Fibroblast of lung (primary cell): ENCODE results near the gene AFF4. TPM values are rescaled to one million over a fixed set of nuclear protein-coding genes. Genes with fewer than 3 reads are reported as not detected.
A peak's percentile ranks its signal among the peaks of the same experiment; 100 is the strongest.

Experiments used
- DNase-seq, 2 donors: peaks; one replicate each; pipeline versions ENCODE4 v3.0.0 to v3.0.0-alpha.2; 2010; ENCODE audit warnings: low read depth in 2 of 2
- H2AFZ ChIP-seq: 2 replicates; pipeline ENCODE4 v1.5.1; 2012; ENCODE audit warnings: low read length, control low read depth, inconsistent platforms
- H3K27ac ChIP-seq: 2 replicates; pipeline ENCODE4 v1.5.1; 2011; ENCODE audit warnings: low read length, control low read depth; ENCODE audit not compliant: insufficient read depth
- H3K27me3 ChIP-seq: 2 replicates; pipeline ENCODE4 v1.5.1; 2011; ENCODE audit warnings: mild to moderate bottlenecking, low read length; ENCODE audit not compliant: control insufficient read depth, insufficient read depth
- H3K36me3 ChIP-seq: 2 replicates; pipeline ENCODE4 v1.5.1; 2011; ENCODE audit warnings: low read length; ENCODE audit not compliant: control insufficient read depth, insufficient read depth
- H3K4me1 ChIP-seq: 2 replicates; pipeline ENCODE4 v1.5.1; 2011; ENCODE audit warnings: low read length; ENCODE audit not compliant: control insufficient read depth, insufficient read depth; ENCODE audit errors: extremely low read depth
- H3K4me2 ChIP-seq: 2 replicates; pipeline ENCODE4 v1.5.1; 2011; ENCODE audit warnings: low read length, control low read depth; ENCODE audit not compliant: insufficient read depth; ENCODE audit errors: extremely low read depth
- H3K4me3 ChIP-seq, 4 experiments: fragments of 200-600 bp in 1 of 4; sonication (generic) in 1 of 4; replicated peaks in 1 of 4; 2 replicates each; pipeline ENCODE4 v1.5.1; 2011 to 2016; ENCODE audit warnings: low read length in 4 of 4, low read depth in 3 of 4, mild to moderate bottlenecking in 3 of 4, control low read depth in 2 of 4, inconsistent platforms in 1 of 4, mixed read lengths in 1 of 4; ENCODE audit not compliant: insufficient read depth in 1 of 4; ENCODE audit errors: control extremely low read depth in 1 of 4
- H3K79me2 ChIP-seq: 2 replicates; pipeline ENCODE4 v1.5.1; 2012; ENCODE audit warnings: mild to moderate bottlenecking, low read length, inconsistent platforms; ENCODE audit not compliant: control insufficient read depth, insufficient read depth
- H3K9ac ChIP-seq: 2 replicates; pipeline ENCODE4 v1.5.1; 2011; ENCODE audit warnings: mild to moderate bottlenecking, low read length, control low read depth; ENCODE audit not compliant: insufficient read depth
- H3K9me3 ChIP-seq: 2 replicates; pipeline ENCODE4 v1.5.1; 2012; ENCODE audit warnings: low read depth, low read length; ENCODE audit not compliant: control insufficient read depth, insufficient read depth
- H4K20me1 ChIP-seq: 2 replicates; pipeline ENCODE4 v1.5.1; 2011; ENCODE audit warnings: low read length; ENCODE audit not compliant: control insufficient read depth, insufficient read depth; ENCODE audit errors: extremely low read depth
- CTCF ChIP-seq, 2 donors: IDR thresholded peaks in 1 of 2; conservative IDR thresholded peaks in 1 of 2; 1 replicate in 1 of 2; 2 replicates in 1 of 2; pipeline ENCODE4 v1.5.1; 2011 to 2012; ENCODE audit warnings: low read length in 2 of 2, control low read depth in 1 of 2, inconsistent platforms in 1 of 2, low read depth in 1 of 2, mild to moderate bottlenecking in 1 of 2
- EZH2 ChIP-seq: IDR thresholded peaks from 2 replicates; pipeline ENCODE4 v1.5.1; 2012; ENCODE audit warnings: low read length, control low read depth, mild to moderate bottlenecking; ENCODE audit errors: missing control alignments
- polyA plus RNA-seq, 2 donors: library from polyadenylated mRNA; depleted of rRNA in 1 of 2; stranded (reverse) in 1 of 2; unstranded in 1 of 2; fragments of >200 nt; gene quantifications; 2 replicates each; pipeline ENCODE4 v1.2.1, GENCODE V29; 2011 to 2012; ENCODE audit warnings: missing spikeins in 1 of 2
- total RNA-seq: library from RNA; depleted of rRNA; stranded (reverse); fragments of >200 nt; gene quantifications from 2 replicates; pipeline ENCODE4 v1.2.1, GENCODE V29; 2014

Gene AFF4
- total and polyA plus RNA-seq, 2 donors (not counting 1 experiment from before 2014, with no cell fraction given), result 54.2 to 73.6 TPM

- Histone ChIP-seq H3K9me3 (no peaks in the 10 kb centered on the region), H3K27me3 (no peaks in the 10 kb centered on the region), H3K79me2 (no peaks in the 10 kb centered on the region), H3K9ac (no peak overlapping the region), H3K4me2 (no peak overlapping the region), H4K20me1 (no peaks in the 10 kb centered on the region), H3K4me3 (no peak overlapping the region), H2AFZ (no peak overlapping the region), H3K4me1 (peaks cover 6% of the 10 kb centered on the region), H3K36me3 (no peaks in the 10 kb centered on the region), H3K27ac (no peak overlapping the region)
- DNase-seq, result no peak
- TF ChIP-seq CTCF (conservative IDR thresholded peaks at IDR 0.05 in 1 of 2, IDR thresholded peaks at IDR 0.05 in 1 of 2; ENCODE audit: low read depth in 1 of 2, low read length in 2 of 2), result no peak
- no peak for TF ChIP-seq EZH2
These were observed 129.4 kb downstream of the AFF4 start for GRCh38 chr5:132834057-132834456.

- Histone ChIP-seq H3K9me3 (no peaks in the 10 kb centered on the region), H3K4me3 (no peak overlapping the region), H3K27ac (no peak overlapping the region), H3K4me1 (peaks cover 6% of the 10 kb centered on the region), H3K79me2 (no peaks in the 10 kb centered on the region), H3K4me2 (no peak overlapping the region), H3K27me3 (no peaks in the 10 kb centered on the region), H3K36me3 (no peaks in the 10 kb centered on the region), H3K9ac (no peak overlapping the region), H2AFZ (no peak overlapping the region), H4K20me1 (no peaks in the 10 kb centered on the region)
- TF ChIP-seq CTCF (conservative IDR thresholded peaks at IDR 0.05 in 1 of 2, IDR thresholded peaks at IDR 0.05 in 1 of 2; ENCODE audit: low read depth in 1 of 2, low read length in 2 of 2) (no peak), EZH2 (no peak)
- no peak for DNase-seq
These were observed 130.8 kb downstream of the AFF4 start for GRCh38 chr5:132832612-132833011.

- Histone ChIP-seq H3K27me3 (no peaks in the 10 kb centered on the region), H4K20me1 (no peaks in the 10 kb centered on the region), H3K36me3 (no peaks in the 10 kb centered on the region), H3K9ac (peak overlapping the region; percentile 73), H3K4me2 (peak overlapping the region; percentile 82), H3K27ac (no peak overlapping the region), H3K4me1 (peaks cover 3% of the 10 kb centered on the region), H3K79me2 (no peaks in the 10 kb centered on the region), H3K9me3 (no peaks in the 10 kb centered on the region), H3K4me3 (peak overlapping the region in 1 of 4 experiments; percentile 67), H2AFZ (no peak overlapping the region)
- no peak for DNase-seq
- no peak for TF ChIP-seq CTCF (conservative IDR thresholded peaks at IDR 0.05 in 1 of 2, IDR thresholded peaks at IDR 0.05 in 1 of 2; ENCODE audit: low read depth in 1 of 2, low read length in 2 of 2)
- TF ChIP-seq EZH2, result no peak
These were observed 132.2 kb downstream of the AFF4 start for GRCh38 chr5:132831095-132831860.
